ENCODE results near the gene MOGAT1. TPM values are rescaled to one million over a fixed set of nuclear protein-coding genes. Genes with fewer than 3 reads are reported as not detected.

Gene MOGAT1
- total and polyA plus RNA-seq, 2 of the 13 experiments (the other 11 are each of a cell fraction or from before 2014, with no cell fraction given) = 0.98 to 4.3 TPM

- CTCF ChIA-PET (ENCODE audit: low intra/inter-chr PET ratio, low total read pairs) = interaction anchor here (0.7 to 2.5 kb wide), 8 partner anchors 12 to 231 kb away, joined by 3 to 40 read pairs (median 5); no protein-coding TSS in a partner anchor
- Histone ChIP-seq H3K4me3 (replicated peaks in 1 of 3; ENCODE audit: insufficient read depth in 1 of 3, low read depth in 2 of 3, low read length in 3 of 3) (peak overlapping the region in 2 of 3 experiments; percentile 28 to 50; a peak in 4 of 6 replicates), H3K9me3 (ENCODE audit: low read length) (no peaks in the 10 kb centered on the region), H3K27me3 (ENCODE audit: control insufficient read depth in 1 of 2, insufficient read depth in 2 of 2, low read length in 2 of 2) (no peaks in the 10 kb centered on the region), H3K9ac (ENCODE audit: insufficient read depth, low read depth, low read length) (peak overlapping the region; percentile 66), H3K27ac (ENCODE audit: extremely low read length, insufficient read depth, low read length) (peak overlapping the region; percentile 82), H3K36me3 (replicated peaks in 1 of 2; ENCODE audit: control insufficient read depth in 1 of 2, insufficient read depth in 2 of 2, low read length in 2 of 2) (no peaks in the 10 kb centered on the region), H3K4me1 (ENCODE audit: insufficient read depth, low read length) (peaks cover 58% of the 10 kb centered on the region), H3K79me2 (ENCODE audit: insufficient read depth, low read length) (no peaks in the 10 kb centered on the region), H4K20me1 (ENCODE audit: insufficient read depth, low read length) (no peaks in the 10 kb centered on the region), H3K4me2 (ENCODE audit: low read depth, low read length) (peak overlapping the region; percentile 73), H2AFZ (ENCODE audit: low read length) (no peak overlapping the region)
- intact Hi-C loops (cut with micrococcal nuclease; ENCODE audit: unreplicated experiment) (loop anchor here (2.0 to 5.0 kb wide), 3 partner anchors 13 to 69 kb away; no protein-coding TSS in a partner anchor), in situ Hi-C loops (cut with HindIII; ENCODE audit: extremely low pct_ligation_motif_present, low pct_unique_long_range_greater_than_20kb) (loop anchor here (5.0 kb wide), 2 partner anchors 89 to 154 kb away; partner anchors contain the start of gene ACSL3)
- FAIRE-seq = no peak
- peak; percentile 76 for DNase-seq (ENCODE audit: low spot score)
- POLR2A ChIA-PET = interaction anchor here (1.1 to 4.1 kb wide), 11 partner anchors 8 to 195 kb away, joined by 3 to 98 read pairs (median 8); partner anchors contain the start of gene ACSL3
- no TSS peak for BruUV-seq (replicated peaks)
- no peak; the same call in 2 of the 3 replicates for ATAC-seq
- 8% methylated on average over 12 of the region's 12 CpGs for WGBS (ENCODE audit: low lambda C conversion rate)
- TF ChIP-seq NR2F1 (CRISPR knock-in tag; IDR thresholded peaks at IDR 0.05) (peak in 1 of 2 experiments; percentile 56; a peak in 2 of 4 replicates), ERF (CRISPR knock-in tag; IDR thresholded peaks at IDR 0.05) (peak; percentile 83; the same call in 1 of the 2 replicates), SOX6 (IDR thresholded peaks at IDR 0.05) (no peak), SOX6 (CRISPR knock-in tag; IDR thresholded peaks at IDR 0.05) (peak; percentile 66; the same call in 1 of the 2 replicates), RFXAP (CRISPR knock-in tag; IDR thresholded peaks at IDR 0.05; ENCODE audit: borderline replicate concordance) (peak; percentile 55; the same call in 1 of the 2 replicates), ZNF781 (CRISPR knock-in tag; IDR thresholded peaks at IDR 0.05; ENCODE audit: borderline replicate concordance, not compliant biosample characterization) (no peak), HOXA5 (CRISPR knock-in tag; IDR thresholded peaks at IDR 0.05) (0 out of 2 replicates have a peak, but pooled peaks have one; percentile 82), LRRFIP1 (CRISPR knock-in tag; conservative IDR thresholded peaks at IDR 0.05) (no peak), TSC22D2 (CRISPR knock-in tag; IDR thresholded peaks at IDR 0.05; ENCODE audit: borderline replicate concordance) (0 out of 2 replicates have a peak, but pooled peaks have one; percentile 59), BRD4 (CRISPR knock-in tag; IDR thresholded peaks at IDR 0.05) (peak; percentile 51; the same call in 1 of the 2 replicates), HIC2 (CRISPR knock-in tag; IDR thresholded peaks at IDR 0.05; ENCODE audit: low read depth) (no peak), ZFP91 (CRISPR knock-in tag; IDR thresholded peaks at IDR 0.05; ENCODE audit: borderline replicate concordance) (no peak), GPBP1L1 (CRISPR knock-in tag; IDR thresholded peaks at IDR 0.05) (no peak), KLF12 (CRISPR knock-in tag; IDR thresholded peaks at IDR 0.05; ENCODE audit: borderline replicate concordance) (no peak)
These were observed 36.8 kb downstream of the MOGAT1 start for GRCh38 chr2:222708274-222708710.

All from HepG2 (cell line).